ENCODE measurements around the gene PHF21A.

DNA sequence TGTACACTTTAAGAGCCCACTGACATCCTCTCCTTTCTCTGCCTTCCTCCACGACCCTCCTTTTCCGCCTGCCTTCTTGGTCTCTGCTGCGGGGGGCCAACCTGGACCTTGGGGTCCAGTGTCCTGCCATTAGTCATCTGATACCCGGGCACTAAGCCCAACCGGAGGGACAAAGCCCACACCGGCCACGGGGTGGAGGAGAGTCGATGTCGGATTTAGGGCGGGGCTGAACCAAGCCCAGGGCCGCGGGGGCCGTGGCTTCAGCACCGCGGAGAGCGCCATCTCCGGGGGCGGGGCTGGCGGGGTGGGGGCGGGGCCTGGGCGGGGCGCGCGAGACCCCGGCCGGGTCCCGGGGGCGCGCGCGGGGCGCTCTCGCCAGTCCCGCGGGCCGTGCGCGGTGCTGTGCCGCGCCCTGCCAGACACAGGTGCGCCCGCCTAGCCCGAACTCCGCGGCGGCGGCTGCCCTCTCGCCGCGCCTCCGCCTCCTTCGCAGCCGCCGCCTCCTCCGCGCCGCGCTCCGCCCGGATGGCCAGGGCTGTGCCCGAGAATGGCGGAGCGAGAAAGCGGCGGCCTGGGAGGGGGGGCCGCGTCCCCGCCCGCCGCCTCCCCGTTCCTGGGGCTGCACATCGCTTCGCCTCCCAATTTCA, 235.9 kb downstream of the PHF21A start, which contains the start of gene MAPK8IP1:
- TF ChIP-seq, protein P1, sequence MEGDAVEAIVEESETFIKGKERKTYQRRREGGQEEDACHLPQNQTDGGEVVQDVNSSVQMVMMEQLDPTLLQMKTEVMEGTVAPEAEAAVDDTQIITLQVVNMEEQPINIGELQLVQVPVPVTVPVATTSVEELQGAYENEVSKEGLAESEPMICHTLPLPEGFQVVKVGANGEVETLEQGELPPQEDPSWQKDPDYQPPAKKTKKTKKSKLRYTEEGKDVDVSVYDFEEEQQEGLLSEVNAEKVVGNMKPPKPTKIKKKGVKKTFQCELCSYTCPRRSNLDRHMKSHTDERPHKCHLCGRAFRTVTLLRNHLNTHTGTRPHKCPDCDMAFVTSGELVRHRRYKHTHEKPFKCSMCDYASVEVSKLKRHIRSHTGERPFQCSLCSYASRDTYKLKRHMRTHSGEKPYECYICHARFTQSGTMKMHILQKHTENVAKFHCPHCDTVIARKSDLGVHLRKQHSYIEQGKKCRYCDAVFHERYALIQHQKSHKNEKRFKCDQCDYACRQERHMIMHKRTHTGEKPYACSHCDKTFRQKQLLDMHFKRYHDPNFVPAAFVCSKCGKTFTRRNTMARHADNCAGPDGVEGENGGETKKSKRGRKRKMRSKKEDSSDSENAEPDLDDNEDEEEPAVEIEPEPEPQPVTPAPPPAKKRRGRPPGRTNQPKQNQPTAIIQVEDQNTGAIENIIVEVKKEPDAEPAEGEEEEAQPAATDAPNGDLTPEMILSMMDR (conservative IDR thresholded peaks at IDR 0.05; ENCODE audit: low read length), result no peak
- TF ChIP-seq EZH2phosphoT487 (IDR thresholded peaks at IDR 0.05; ENCODE audit: borderline replicate concordance), result no peak
